OCI-LY1 (cell line): ENCODE results near the gene TIMELESS.

ENCODE experiments used
- H2AFZ ChIP-seq: fragments of 200-600 bp; sonication (generic), shearing (Covaris generic); 2 replicates; pipeline ENCODE4 v1.6.0; 2014; ENCODE audit warnings: antibody characterized with exemption, mild to moderate bottlenecking, low read length
- H3F3A ChIP-seq: fragments of 200-600 bp; sonication (generic), shearing (Covaris generic); 2 replicates; pipeline ENCODE4 v1.6.0; 2014; ENCODE audit warnings: mild to moderate bottlenecking, antibody characterized with exemption, low read length, moderate library complexity; ENCODE audit not compliant: insufficient read depth
- H3K27ac ChIP-seq: fragments of 200-600 bp; sonication (generic); 2 replicates; pipeline ENCODE4 v1.5.1; 2014; ENCODE audit warnings: low read length, mixed run types, mild to moderate bottlenecking, low read depth; ENCODE audit not compliant: poor library complexity, severe bottlenecking
- H3K27me3 ChIP-seq: fragments of 200-600 bp; sonication (generic); 2 replicates; pipeline ENCODE4 v1.6.0; 2014; ENCODE audit warnings: antibody characterized with exemption, mild to moderate bottlenecking, low read length, moderate library complexity; ENCODE audit not compliant: insufficient read depth
- H3K36me3 ChIP-seq: fragments of 200-600 bp; sonication (generic); 2 replicates; pipeline ENCODE4 v1.6.1; 2014; ENCODE audit warnings: mild to moderate bottlenecking, antibody characterized with exemption, low read length, moderate library complexity, mixed read lengths; ENCODE audit not compliant: insufficient read depth
- H3K4me1 ChIP-seq: fragments of 200-600 bp; sonication (generic); 2 replicates; pipeline ENCODE4 v1.5.1; 2014; ENCODE audit warnings: mild to moderate bottlenecking, low read length, moderate library complexity; ENCODE audit not compliant: insufficient read depth, severe bottlenecking
- H3K4me2 ChIP-seq: fragments of 200-600 bp; sonication (generic), shearing (Covaris generic); 2 replicates; pipeline ENCODE4 v1.6.1; 2014; ENCODE audit warnings: low read length
- H3K4me3 ChIP-seq: fragments of 200-600 bp; sonication (generic); 2 replicates; pipeline ENCODE4 v1.5.1; 2014; ENCODE audit warnings: low read length, low read depth, mild to moderate bottlenecking, mixed read lengths; ENCODE audit not compliant: poor library complexity, severe bottlenecking
- H3K79me2 ChIP-seq: fragments of 200-600 bp; shearing (Covaris generic); 2 replicates; pipeline ENCODE4 v1.6.1; 2016; ENCODE audit warnings: mixed run types, low read length, mixed read lengths; ENCODE audit not compliant: insufficient read depth
- H3K9ac ChIP-seq: fragments of 200-600 bp; sonication (generic), shearing (Covaris generic); 2 replicates; pipeline ENCODE4 v1.6.1; 2014; ENCODE audit warnings: mild to moderate bottlenecking, low read length, mixed read lengths
- H3K9me2 ChIP-seq: fragments of 200-600 bp; sonication (generic), shearing (Covaris generic); 2 replicates; pipeline ENCODE4 v1.6.1; 2014; ENCODE audit warnings: low read depth, mild to moderate bottlenecking, low read length, mixed read lengths
- H3K9me3 ChIP-seq: fragments of 200-600 bp; shearing (Covaris generic); 2 replicates; pipeline ENCODE4 v1.6.1; 2014; ENCODE audit warnings: low read length, mixed read lengths
- H4K20me1 ChIP-seq: fragments of 200-600 bp; sonication (generic), shearing (Covaris generic); 2 replicates; pipeline ENCODE4 v1.6.0; 2016; ENCODE audit warnings: mild to moderate bottlenecking, low read length; ENCODE audit not compliant: insufficient read depth
- CTCF ChIP-seq: fragments of 200-600 bp; sonication (generic), shearing (Covaris generic); IDR thresholded peaks from 2 replicates; pipeline ENCODE4 v1.5.1; 2017; ENCODE audit warnings: mild to moderate bottlenecking, antibody characterized with exemption, low read length, moderate library complexity, mixed read lengths
- EZH2 ChIP-seq: fragments of 200-600 bp; sonication (generic), shearing (Covaris generic); IDR thresholded peaks from 2 replicates; pipeline ENCODE4 v1.8.0; 2017; ENCODE audit warnings: borderline replicate concordance, mixed run types, mild to moderate bottlenecking, antibody characterized with exemption, low read length, moderate library complexity, mixed read lengths

TIMELESS gene

GRCh38 chr12:56391721-56392120 lies 57.5 kb downstream of the TIMELESS start:
- no peaks in the 10 kb centered on the region for H3K4me1 ChIP-seq
- H3K9ac ChIP-seq, result no peak overlapping the region
- no peaks in the 10 kb centered on the region for H3K36me3 ChIP-seq
- H3K27me3 ChIP-seq, result no peaks in the 10 kb centered on the region
- no peak overlapping the region for H3K4me2 ChIP-seq
- no peak for TF ChIP-seq EZH2
- TF ChIP-seq CTCF, result no peak
- H3K9me2 ChIP-seq, result no peaks in the 10 kb centered on the region
- no peak overlapping the region for H2AFZ ChIP-seq
- H3K4me3 ChIP-seq, result no peak overlapping the region
- H3K79me2 ChIP-seq, result no peaks in the 10 kb centered on the region
- H4K20me1 ChIP-seq, result no peaks in the 10 kb centered on the region
- H3F3A ChIP-seq, result no peaks in the 10 kb centered on the region
- H3K27ac ChIP-seq, result no peak overlapping the region
- no peaks in the 10 kb centered on the region for H3K9me3 ChIP-seq

- Histone ChIP-seq H3K4me1 (no peaks in the 10 kb centered on the region), H3F3A (no peaks in the 10 kb centered on the region), H3K27ac (no peak overlapping the region), H2AFZ (peak overlapping the region; percentile 70; the same call in 1 of the 2 replicates), H3K79me2 (no peaks in the 10 kb centered on the region), H3K9me2 (no peaks in the 10 kb centered on the region), H3K27me3 (no peaks in the 10 kb centered on the region), H4K20me1 (no peaks in the 10 kb centered on the region), H3K36me3 (no peaks in the 10 kb centered on the region), H3K4me2 (no peak overlapping the region), H3K9me3 (no peaks in the 10 kb centered on the region), H3K9ac (no peak overlapping the region), H3K4me3 (no peak overlapping the region)
- no peak for TF ChIP-seq CTCF
- TF ChIP-seq EZH2, result no peak
Measured at GRCh38 chr12:56389412-56389811, 59.8 kb downstream of the TIMELESS start.

GRCh38 chr12:56387152-56387736 lies 62.0 kb downstream of the TIMELESS start:
- Histone ChIP-seq H3K27ac (no peak overlapping the region), H3K9ac (no peak overlapping the region), H3F3A (no peaks in the 10 kb centered on the region), H3K36me3 (no peaks in the 10 kb centered on the region), H3K4me1 (no peaks in the 10 kb centered on the region), H2AFZ (no peak overlapping the region), H3K9me2 (no peaks in the 10 kb centered on the region), H3K27me3 (no peaks in the 10 kb centered on the region), H3K4me2 (no peak overlapping the region), H3K9me3 (no peaks in the 10 kb centered on the region), H3K79me2 (no peaks in the 10 kb centered on the region), H3K4me3 (no peak overlapping the region), H4K20me1 (no peaks in the 10 kb centered on the region)
- TF ChIP-seq EZH2, result no peak
- no peak for TF ChIP-seq CTCF
